Measurements from ENCODE around the gene TBL3.

Gene TBL3

DNA sequence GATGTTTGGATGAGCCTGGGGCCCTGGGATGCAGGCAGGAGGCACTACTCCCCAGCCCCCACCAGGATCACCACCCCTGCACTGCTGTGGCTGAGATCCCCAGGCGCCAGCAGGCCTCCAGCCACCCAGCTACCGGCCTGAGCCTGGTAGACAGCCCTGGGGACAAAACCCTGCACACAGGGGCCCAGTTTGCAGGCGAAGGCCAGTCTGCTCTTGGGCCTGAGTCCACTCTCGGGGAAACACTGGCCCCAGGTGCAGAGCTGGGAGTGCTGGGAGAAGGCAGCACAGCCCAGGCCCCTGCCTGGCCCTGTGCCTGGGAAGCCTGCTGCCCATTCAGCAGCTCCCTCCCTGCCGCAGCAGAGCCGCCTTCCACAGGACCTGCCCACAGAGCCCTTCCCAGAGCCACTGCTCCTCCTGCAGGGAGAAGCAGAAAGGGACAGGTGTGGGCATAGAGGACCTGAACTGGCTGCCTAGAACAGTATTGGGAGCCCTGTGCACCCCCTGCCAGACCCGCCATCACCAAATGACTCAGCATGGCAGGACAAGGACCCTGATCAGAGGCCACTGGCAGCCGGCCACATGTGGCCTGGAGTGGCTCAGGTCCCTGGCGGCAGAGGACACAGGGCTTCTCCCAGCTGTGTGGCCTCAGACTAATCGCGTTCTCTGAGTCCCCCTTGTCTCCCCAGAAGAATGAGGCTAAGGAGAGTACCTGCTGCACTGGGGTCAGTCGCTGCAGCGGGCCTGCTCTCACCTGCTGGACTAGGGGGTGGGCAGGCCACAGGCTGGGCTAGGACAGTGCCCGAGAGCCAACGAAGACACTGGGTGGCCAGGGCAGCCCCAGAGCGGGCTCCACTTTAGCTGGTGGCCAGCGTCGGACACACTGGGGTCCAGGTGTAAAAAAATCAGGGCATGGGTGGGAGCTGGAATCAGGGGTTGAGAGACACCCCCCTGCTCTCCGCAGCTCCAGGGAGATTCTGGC lies 39.5 kb upstream of the TBL3 start:
- no peak overlapping the region for H3K4me3 ChIP-seq (ENCODE audit: low read depth, low read length)
- peaks cover 4% of the 10 kb centered on the region for H3K4me1 ChIP-seq
- H2AFZ ChIP-seq: no peak overlapping the region
- no peaks in the 10 kb centered on the region for H3K9me3 ChIP-seq (ENCODE audit: control insufficient read depth, low read length)
- H3K79me2 ChIP-seq: no peaks in the 10 kb centered on the region
- H3K27me3 ChIP-seq (ENCODE audit: control insufficient read depth, insufficient read depth, low read length): no peaks in the 10 kb centered on the region
- TF ChIP-seq, protein P1, sequence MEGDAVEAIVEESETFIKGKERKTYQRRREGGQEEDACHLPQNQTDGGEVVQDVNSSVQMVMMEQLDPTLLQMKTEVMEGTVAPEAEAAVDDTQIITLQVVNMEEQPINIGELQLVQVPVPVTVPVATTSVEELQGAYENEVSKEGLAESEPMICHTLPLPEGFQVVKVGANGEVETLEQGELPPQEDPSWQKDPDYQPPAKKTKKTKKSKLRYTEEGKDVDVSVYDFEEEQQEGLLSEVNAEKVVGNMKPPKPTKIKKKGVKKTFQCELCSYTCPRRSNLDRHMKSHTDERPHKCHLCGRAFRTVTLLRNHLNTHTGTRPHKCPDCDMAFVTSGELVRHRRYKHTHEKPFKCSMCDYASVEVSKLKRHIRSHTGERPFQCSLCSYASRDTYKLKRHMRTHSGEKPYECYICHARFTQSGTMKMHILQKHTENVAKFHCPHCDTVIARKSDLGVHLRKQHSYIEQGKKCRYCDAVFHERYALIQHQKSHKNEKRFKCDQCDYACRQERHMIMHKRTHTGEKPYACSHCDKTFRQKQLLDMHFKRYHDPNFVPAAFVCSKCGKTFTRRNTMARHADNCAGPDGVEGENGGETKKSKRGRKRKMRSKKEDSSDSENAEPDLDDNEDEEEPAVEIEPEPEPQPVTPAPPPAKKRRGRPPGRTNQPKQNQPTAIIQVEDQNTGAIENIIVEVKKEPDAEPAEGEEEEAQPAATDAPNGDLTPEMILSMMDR (IDR thresholded peaks at IDR 0.05): no peak
- no peak overlapping the region for H3K9ac ChIP-seq
- no peak overlapping the region for H3K27ac ChIP-seq
- no peaks in the 10 kb centered on the region for H3K36me3 ChIP-seq (ENCODE audit: control insufficient read depth, insufficient read depth, low read length)
- H3K4me2 ChIP-seq (ENCODE audit: low read length): no peak overlapping the region

DNA sequence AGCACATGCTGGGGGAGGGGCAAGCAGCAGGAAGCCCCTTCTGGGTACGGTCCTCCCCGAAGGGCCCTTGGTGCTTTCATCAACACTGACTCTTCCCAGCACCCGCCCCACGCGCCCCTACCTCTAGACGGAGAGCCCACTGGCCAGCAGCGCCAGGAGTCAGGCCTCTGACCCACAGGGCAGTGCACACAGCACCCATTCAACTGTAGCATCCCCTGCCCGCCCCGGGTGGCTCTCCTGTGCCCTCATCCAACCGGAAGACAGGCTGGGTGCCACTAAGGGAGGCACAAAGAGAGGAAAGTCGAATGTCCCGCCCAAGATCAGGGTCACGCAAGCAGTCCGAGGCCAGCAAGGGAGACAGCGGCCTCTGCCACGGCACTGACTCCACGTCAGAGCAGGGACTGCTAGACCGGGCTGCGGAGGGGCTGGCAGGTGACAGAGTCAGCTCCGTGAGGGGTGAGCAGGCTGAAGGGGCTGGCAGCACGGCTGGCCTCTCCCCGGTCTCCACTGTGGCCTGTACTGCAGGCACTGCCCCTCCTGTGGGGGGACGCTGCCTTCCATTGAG lies 38.7 kb upstream of the TBL3 start:
- Histone ChIP-seq H3K4me3 (ENCODE audit: low read depth, low read length) (no peak overlapping the region), H3K9ac (no peak overlapping the region), H3K79me2 (no peaks in the 10 kb centered on the region), H3K36me3 (ENCODE audit: control insufficient read depth, insufficient read depth, low read length) (no peaks in the 10 kb centered on the region), H3K27ac (no peak overlapping the region), H3K27me3 (ENCODE audit: control insufficient read depth, insufficient read depth, low read length) (no peaks in the 10 kb centered on the region), H3K4me1 (peaks cover 4% of the 10 kb centered on the region), H2AFZ (no peak overlapping the region), H3K9me3 (ENCODE audit: control insufficient read depth, low read length) (no peaks in the 10 kb centered on the region), H3K4me2 (ENCODE audit: low read length) (no peak overlapping the region)
- TF ChIP-seq, protein P1 (IDR thresholded peaks at IDR 0.05): no peak

DNA sequence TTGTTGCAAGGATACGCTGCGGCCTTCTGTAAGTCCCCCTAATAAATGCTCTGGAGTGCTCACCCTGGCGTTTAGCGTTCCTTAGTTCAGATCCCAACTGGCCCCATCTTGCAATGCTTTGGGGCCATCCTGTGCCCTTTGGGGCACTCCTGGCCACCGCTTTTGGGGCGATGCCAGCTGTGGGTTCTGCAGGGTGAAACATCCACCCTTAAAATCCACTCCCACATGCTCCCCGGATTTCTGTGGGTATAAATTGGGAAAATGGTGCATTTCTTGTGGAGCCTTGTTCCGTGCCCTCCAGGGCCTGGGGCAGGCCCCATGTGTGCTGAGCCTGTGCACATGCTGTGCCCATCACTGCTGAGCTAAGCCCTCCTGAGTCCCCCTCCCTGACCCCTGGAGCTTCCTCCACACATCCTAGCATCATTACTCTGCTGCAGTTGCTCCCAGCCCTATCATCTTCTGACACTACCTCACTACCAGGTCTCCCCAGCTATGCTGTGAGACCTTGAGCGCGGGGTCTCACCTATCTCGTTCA lies 34.8 kb upstream of the TBL3 start:
- no peaks in the 10 kb centered on the region for H3K9me3 ChIP-seq (ENCODE audit: control insufficient read depth, low read length)
- H3K4me3 ChIP-seq (ENCODE audit: low read depth, low read length): no peak overlapping the region
- no peak overlapping the region for H3K27ac ChIP-seq
- H3K36me3 ChIP-seq (ENCODE audit: control insufficient read depth, insufficient read depth, low read length): no peaks in the 10 kb centered on the region
- peaks cover 3% of the 10 kb centered on the region for H3K4me1 ChIP-seq
- H3K9ac ChIP-seq: no peak overlapping the region
- H3K79me2 ChIP-seq: no peaks in the 10 kb centered on the region
- no peak overlapping the region for H3K4me2 ChIP-seq (ENCODE audit: low read length)
- TF ChIP-seq, protein P1 (IDR thresholded peaks at IDR 0.05): no peak
- H3K27me3 ChIP-seq (ENCODE audit: control insufficient read depth, insufficient read depth, low read length): no peaks in the 10 kb centered on the region
- no peak overlapping the region for H2AFZ ChIP-seq

DNA sequence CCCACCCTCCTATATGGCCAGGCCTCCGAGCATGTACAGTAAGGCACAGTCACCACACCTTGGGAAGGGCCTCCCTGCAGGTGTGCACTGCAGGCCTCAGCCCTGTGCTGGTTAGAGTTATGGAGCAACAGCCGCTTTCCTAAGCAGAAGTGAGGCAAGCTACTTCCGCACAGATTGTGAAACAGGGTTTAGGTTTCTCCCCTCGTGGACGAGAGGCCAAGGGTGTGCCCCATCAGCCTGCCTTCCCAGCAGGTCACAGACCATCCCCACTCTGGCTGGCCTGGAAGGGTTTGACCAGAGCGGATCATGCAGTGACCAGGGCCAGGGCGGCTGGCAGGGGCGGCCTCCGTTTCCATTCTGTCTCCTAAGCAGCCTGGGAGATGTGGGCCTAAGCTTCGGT lies 33.5 kb upstream of the TBL3 start:
- no peak overlapping the region for H3K9ac ChIP-seq
- H2AFZ ChIP-seq: no peak overlapping the region
- H3K4me2 ChIP-seq (ENCODE audit: low read length): no peak overlapping the region
- H3K9me3 ChIP-seq (ENCODE audit: control insufficient read depth, low read length): no peaks in the 10 kb centered on the region
- peaks cover 8% of the 10 kb centered on the region for H3K4me1 ChIP-seq
- no peak overlapping the region for H3K27ac ChIP-seq
- no peaks in the 10 kb centered on the region for H3K79me2 ChIP-seq
- TF ChIP-seq, protein P1 (IDR thresholded peaks at IDR 0.05): no peak
- H3K4me3 ChIP-seq (ENCODE audit: low read depth, low read length): no peak overlapping the region
- no peaks in the 10 kb centered on the region for H3K36me3 ChIP-seq (ENCODE audit: control insufficient read depth, insufficient read depth, low read length)
- H3K27me3 ChIP-seq (ENCODE audit: control insufficient read depth, insufficient read depth, low read length): no peaks in the 10 kb centered on the region
